Epidermal melanocyte (primary cell): ENCODE measurements around the gene POU2F2.
A peak's percentile ranks its signal among the peaks of the same experiment; 100 is the strongest.
"Not testable (repeated sequence)": the region's sequence is repeated elsewhere in the genome, so short reads cannot be mapped to it uniquely, and the experiment has no call there.

Source experiments
- DNase-seq: peaks from one replicate; pipeline ENCODE4 v3.0.0; 2011; ENCODE audit warnings: low spot score; ENCODE audit not compliant: insufficient read length

The POU2F2 gene

DNA sequence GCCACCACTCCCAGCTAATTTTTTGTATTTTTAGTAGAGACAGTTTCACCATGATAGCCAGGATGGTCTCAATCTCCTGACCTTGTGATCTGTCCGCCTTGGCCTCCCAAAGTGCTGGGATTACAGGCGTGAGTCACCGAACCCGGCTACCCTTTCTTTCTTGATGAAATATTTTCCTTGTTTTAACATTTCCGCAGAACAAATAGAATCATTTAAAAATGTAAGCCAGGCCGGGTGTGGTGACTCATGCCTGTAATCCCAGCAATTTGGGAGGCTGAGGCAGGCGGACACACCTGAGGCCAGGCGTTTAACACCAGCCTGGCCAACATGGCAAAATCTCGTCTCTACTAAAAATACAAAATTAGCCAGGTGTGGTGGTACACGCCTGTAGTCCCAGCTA, 32.0 kb downstream of the POU2F2 start:
- DNase-seq, result not testable (repeated sequence)

DNA sequence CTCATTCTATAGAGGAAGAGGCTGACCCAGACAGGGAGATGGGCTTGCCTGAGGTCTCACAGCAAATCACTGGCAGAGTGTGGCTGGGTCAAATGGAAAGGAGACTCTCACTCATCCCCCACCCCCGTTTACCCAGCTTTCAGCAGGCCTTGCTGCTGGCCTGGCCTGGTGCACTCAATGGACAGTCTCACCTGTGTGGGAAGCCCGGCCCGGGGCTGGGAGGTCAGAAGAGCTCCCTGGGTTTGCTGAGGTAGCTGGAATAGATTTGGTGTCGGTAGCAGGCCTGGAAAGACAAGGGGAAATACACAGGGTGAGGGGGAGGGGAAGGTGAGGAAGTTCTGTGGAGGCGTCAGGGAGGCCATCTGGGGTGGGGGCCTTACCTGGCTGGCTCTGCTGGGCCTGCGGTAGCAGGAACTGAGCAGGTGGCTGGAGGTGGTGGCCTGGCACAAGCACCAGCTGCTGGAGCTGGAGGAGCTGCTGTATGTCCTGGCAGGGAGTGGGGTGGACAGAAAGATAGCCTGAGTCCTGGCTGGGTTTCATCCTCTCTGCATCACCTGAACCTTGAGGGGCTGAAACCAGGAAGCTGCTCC, 32.8 kb downstream of the POU2F2 start:
- DNase-seq, result no peak

- no peak for DNase-seq
Observed at GRCh38 chr19:42098781-42099180, 33.5 kb downstream of the POU2F2 start.

- no peak for DNase-seq
Observed at GRCh38 chr19:42097461-42097860, 34.8 kb downstream of the POU2F2 start.

DNA sequence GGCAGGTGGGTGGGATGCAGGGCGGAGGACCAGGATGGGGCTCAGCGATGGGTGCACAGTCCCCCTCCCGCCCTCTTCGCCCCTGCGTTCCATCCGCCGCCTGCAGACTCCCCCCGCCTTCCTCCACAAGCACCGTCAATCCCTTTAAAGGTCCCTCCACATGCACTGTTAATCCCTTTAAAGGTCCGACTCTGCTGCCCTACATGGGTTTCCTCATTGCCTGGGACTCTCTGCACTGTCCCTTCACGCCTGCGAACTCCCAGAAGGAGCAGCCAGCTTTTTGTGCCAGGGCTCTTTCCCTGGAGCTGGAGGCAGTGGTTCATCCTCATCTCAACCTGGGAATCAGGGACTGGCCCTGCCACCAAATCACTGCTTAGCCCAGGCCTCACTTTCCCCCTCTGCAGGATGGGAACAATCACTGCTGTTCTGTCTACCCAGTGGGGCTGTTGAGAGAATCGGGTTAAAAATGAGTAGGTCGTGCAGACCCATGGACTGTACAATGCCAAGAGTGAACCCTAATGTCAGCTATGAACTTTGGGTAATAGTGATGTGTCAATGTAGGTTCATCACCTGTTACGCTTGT, 35.9 kb downstream of the POU2F2 start:
- DNase-seq, result no peak

DNA sequence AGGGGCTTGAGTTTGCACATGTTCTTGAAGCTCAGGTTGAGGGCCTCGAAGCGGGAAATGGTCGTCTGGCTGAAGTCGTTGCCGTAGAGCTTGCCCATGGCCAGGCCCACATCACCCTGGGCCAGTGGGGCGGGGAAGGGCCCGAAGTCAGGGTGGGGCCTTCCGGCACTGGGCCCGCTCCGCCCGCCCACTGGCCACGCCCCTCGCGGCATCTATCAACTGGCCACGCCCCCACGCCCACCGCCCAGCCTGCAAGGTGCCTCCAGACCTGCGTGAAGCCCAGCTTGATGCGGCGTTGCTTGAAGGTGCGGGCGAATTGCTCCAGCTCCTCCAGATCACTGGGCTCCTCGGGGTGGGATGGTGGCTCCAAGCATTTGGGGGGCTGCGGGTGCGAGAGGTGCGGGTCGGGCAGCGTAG, 36.4 kb downstream of the POU2F2 start:
- no peak for DNase-seq

GRCh38 chr19:42095142-42095813, 37.0 kb downstream of the POU2F2 start:
- DNase-seq, result no peak

DNA sequence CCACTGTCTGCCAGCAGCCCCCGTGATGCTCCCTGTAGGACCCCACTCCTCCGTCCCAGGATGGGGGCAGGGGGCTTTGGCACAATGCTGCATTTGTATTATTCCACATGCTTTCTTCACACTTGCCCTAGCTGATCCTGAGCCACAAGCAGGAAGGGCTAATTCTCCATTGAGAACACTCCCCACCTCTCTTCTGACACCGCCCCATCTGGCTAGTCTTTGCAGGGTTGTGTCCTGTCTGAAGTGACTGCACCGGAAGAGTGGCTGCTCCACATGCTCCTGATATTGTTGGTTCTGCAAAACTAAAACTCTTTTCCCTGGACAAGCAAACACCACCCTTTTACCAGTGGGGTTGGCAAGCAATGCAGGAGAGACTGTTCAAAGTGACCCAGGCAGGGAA, 38.3 kb downstream of the POU2F2 start:
- DNase-seq, result no peak

DNA sequence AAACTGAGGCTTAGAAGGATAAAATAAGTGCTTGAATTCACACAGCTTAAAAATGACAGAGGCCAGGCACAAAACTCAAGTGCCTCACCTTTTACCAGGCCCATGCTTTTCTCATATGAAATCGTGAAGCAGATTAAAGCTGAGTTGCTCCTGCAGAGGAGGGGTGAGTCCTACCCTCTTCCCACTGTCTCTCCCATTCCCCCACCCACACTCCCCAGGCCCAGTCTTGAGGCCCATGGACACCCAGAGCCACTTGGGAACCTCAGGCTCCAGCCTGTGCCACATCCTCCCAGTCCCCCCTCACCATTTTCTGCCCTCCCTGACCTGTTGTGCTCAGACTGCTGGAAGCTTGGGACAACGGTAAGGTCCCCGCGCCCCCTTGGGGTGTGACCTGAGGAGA, 38.7 kb downstream of the POU2F2 start:
- no peak for DNase-seq

- no peak for DNase-seq
Observed at GRCh38 chr19:42092350-42092749, 39.9 kb downstream of the POU2F2 start.

- no peak for DNase-seq
Observed at GRCh38 chr19:42091742-42092141, 40.5 kb downstream of the POU2F2 start.

GRCh38 chr19:42091300-42091699, 40.9 kb downstream of the POU2F2 start:
- no peak for DNase-seq

DNA sequence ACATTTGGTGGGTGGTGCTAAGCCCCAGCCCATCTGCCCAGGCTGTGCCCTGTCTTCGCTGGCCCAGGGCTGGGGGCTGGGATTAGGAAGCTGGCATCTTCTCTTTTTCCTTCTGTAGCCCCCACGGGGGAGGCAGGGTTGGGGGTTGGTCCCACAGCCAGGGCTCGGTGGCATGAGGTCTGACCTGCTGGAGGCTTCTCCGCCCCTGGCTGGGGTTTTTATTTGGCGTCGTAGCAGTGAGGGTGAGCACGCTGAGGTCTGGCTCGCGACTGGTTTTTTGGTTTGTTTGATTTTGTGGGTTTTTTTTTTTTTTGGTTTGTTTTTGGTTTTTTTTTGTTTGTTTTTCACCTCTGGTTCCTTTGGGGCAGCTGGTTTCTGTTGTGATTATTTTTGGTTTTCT, 41.6 kb downstream of the POU2F2 start:
- no peak for DNase-seq

DNA sequence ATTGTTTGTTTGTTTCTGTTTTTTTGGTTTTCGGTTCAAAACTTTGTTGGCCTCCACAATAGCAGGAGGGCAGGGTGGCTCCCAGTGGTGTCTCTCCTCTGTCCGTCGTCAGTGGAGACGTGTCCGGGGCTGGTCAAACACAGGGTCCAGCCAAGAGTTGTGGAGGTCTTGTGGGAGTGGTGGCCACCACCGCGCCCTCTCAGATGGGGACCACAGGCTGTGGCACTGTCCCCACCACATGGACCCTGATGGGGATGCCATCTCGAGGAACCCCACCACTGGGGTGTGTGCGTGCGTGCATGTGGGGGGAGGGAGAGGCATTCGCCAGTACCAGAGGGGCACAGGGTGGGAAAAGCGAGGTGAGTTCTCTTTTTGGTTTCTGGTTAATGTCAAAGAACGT, 42.5 kb downstream of the POU2F2 start:
- DNase-seq, result no peak

DNA sequence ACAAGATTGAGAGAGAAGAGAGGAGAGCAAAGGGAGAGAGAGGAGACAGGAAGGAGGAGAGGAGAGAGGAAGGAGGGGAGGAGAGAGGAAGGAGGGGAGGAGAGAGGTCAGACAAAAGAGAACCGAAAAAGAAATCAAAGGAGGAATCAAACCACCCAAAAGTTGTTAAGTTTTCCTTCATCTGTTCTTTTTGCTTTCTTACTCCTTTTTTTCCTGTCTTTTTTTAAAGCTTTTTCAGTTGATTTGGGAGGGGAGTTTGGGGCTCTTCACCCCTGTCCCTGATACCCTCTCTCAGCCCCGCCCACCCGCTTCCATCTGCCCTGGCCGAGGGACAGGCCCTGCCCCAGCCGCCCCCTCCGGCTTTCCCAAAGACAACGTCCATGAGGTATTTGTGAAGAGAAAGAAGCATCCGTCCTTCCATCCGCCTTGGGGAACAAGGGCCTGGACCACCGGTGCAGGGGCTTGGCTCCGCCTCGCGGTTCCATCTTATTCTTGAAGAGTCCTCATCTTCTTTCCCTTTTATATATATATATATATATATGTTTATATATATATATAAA, 43.0 kb downstream of the POU2F2 start:
- no peak for DNase-seq

GRCh38 chr19:42088471-42089190, 43.6 kb downstream of the POU2F2 start:
- no peak for DNase-seq

- no peak for DNase-seq
Observed at GRCh38 chr19:42086770-42087550, 45.3 kb downstream of the POU2F2 start.

- no peak for DNase-seq
Observed at GRCh38 chr19:42086188-42086736, 46.0 kb downstream of the POU2F2 start.

- no peak for DNase-seq
Observed at GRCh38 chr19:42083537-42083936, 48.7 kb downstream of the POU2F2 start.

DNA sequence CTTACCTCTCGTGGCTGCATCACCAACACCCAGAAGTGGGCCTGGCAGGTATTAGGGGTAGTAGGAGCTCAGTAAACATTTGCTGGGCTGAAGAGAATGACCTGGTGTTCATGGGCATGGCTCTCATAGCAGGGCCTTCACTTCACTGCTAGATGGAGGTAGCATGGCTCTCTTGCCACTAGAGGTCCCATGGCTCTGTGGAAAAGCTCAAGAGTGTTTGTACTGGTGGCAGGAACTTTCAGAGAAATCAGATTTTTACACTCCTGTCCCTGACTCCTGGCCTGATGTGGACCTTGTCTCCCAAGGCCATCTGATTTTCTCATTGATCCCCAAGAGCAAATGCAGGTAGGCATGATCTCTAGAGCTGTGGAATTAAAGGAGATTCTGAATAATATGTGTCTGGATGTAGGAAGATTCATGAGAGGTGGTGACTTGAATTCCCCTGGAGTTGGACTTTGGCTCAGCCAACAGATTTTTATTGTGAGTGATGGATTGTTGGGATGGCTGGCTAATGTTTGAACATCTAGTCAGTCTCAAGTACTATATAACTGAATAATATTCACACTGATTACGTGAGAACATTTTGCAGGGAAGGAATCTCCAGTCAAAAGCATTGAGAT, 50.6 kb downstream of the POU2F2 start:
- DNase-seq, result peak; percentile 65
